IPS-NIHi7 (cell line): ENCODE measurements around the gene RAD9A.

Experiments
- DNase-seq: peaks from one replicate; pipeline ENCODE4 v3.0.0; 2012; ENCODE audit warnings: mixed read lengths; ENCODE audit errors: extremely low spot score

The RAD9A gene

DNA sequence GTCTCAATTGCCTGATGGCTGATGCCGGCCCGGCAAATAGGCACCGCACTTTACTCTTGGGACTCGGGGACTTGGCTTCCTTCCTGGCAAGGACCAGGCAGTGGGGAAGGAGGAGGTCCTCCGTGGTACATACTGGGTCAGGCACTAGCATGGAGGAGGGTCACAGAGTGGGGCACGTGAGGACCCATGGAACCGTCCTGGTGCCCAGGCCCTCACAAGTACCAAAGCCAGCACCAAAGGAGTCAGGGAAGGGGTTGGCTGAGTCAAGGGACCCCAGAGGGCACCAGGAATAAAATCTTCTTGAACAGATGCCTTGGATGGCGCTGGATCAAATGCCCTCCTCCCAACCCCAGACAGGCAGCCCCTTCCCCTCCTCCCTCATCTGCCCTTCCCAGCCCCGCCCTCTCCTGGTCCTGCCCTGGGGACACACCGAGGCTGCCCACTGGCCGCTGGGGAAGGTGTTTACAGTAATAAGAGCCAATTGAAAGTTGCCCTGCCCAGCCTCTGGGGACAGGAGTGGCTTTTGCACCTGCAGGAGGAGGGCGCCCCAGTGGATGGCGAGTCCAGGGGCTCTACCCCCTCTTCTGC, 18.1 kb downstream of the RAD9A start:
- peak; percentile 84 for DNase-seq

DNA sequence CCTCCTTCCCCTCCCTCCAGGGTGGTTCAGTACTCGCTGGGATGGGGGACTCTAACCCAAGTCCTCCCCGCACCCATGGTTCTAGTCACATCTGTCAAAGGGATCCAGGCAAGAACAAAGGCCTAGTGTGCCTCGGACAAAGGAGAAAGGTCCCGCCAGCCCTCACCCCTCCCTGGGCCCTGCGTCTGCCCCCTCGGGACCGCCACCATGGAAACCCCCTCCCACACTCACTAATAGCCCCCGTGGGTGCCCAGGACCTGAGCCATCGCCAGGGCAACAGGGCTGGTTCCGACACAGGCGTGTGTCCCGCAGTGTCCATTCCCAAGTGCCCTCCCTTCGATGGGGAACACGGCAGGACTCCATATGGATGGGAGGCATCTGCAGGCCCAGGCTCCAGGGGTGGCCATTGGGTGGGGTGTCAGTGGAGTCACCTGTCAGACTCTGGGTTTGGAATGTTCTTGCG, 18.6 kb downstream of the RAD9A start:
- no peak for DNase-seq

DNA sequence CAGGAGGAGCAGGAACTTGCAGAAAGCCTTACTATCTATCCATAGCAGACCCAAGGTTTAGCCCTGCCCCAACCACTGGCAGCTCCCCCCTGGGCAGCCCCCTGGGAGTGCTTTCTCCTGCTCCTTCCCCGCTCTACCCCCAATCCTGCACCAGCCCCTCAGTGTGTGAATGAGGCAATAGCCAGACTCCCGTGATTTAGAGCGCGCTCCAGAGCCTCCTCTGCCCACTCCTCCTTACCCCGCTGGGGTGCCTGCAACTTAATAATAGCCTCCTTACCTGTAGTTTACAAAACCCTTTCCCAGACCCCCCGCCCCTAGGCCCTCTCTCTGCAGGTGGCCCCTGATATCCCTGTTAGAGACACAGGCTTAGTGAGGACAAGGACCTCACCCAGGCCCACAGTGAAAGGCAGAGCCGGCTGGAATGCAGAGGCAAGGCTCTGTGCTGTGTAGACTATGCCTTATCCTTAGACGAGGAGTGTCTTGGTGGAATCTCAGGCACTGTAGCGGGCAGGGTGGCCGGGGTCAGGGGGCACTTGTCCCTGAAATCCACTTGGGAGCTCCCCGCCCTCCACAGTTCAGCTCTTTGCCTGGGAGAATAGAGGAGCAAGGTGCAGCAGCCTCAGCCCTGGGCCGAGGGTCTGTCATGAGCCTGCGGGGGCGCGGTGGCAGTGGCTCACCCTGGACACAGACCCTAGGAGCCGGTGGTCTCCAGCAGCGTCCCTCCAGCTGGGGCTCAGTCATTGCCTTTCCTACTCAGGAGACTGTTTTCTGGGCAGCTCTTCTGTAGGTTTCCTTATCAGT, 19.4 kb downstream of the RAD9A start:
- no peak for DNase-seq

DNA sequence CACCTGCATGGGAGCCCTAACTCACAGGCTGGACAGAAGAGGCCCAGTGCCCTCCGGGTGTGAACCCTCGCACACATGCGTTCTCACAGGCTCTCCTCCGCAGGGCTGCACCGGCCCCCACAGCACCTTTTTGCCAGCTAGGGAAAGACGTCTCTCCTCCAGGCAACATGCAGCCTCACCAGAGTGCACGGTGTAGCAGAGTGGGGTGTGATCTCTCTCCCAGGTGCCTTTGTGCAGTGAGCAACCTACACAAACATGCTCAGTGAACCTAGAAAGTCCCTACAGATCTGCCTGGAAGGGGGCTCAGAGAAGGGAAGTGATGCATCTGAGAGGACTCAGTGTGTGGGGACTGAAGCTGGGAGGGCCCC, 20.0 kb downstream of the RAD9A start:
- no peak for DNase-seq

GRCh38 chr11:67412495-67413179, 20.9 kb downstream of the RAD9A start:
- no peak for DNase-seq

- no peak for DNase-seq
These were observed 21.6 kb downstream of the RAD9A start for GRCh38 chr11:67413266-67413849.

GRCh38 chr11:67415501-67416304, 23.9 kb downstream of the RAD9A start, which contains the start of gene CARNS1:
Gene CARNS1, plus strand, starts transcription at chr11:67415678. Its CDS starts 522 bp downstream, at chr11:67416200.
- peak; percentile 44 for DNase-seq

DNA sequence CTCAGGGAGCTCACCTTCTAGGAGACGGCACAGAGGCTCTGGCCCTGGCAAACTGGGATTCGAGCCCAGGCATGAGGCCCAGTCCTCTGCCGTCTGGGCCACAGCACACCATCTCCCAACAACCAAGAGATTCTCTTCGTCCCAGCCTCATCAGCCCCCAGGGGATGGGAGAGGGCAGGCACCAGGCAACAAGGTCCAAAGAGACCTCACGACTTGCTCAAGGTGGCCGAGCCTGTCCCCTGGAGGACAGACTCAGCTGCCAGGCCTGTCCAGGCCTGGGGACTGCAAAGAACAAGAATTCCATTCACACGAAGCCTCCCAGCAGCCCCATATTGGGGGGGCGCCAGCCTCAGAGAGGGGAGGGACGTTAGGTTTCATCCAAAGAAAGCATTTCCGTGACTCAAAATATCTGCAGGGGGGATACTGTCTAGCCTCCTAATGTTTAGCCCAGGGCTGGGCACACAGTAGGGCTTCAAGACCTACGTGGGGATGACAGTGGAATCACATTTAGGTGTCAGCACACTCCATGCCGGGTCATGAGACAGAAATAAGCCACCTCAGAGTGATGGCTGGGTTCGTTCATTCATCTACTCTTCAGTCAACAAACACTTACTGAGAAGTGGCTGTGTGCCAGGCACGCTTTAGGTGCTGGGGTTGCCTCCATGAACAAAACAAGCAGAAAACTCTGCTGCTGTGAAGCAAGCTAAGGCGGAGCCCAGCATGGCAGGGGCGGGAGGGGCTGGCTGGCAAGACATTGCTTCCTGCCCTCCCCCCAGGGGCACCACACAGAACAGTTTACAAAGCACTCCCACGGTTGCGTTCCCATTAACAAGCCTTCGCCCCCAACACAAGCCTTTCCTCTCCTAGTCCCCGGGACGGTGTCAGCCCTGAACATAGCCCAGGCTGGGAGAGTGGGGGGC, 24.9 kb downstream of the RAD9A start:
- no peak for DNase-seq

DNA sequence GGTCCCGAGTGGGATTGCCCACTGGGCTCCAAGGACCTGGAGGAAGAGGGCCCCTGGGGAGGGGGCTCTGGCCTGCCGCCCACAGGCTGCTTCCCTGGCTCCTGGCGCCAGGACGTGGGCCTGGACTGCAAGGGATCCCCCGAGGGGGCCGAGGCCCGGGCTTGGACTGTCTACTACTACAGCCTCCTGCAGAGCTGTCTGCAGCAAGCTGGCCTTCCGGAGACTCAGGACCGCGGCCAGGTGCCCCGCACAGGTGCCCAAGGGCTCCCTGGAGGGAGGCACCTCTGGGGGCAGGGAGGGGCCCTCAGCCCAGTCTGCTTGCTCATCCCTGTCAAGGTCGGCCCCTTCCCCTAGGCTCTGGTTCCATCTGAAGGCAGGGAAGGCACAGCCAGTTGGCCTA, 25.6 kb downstream of the RAD9A start:
- no peak for DNase-seq

DNA sequence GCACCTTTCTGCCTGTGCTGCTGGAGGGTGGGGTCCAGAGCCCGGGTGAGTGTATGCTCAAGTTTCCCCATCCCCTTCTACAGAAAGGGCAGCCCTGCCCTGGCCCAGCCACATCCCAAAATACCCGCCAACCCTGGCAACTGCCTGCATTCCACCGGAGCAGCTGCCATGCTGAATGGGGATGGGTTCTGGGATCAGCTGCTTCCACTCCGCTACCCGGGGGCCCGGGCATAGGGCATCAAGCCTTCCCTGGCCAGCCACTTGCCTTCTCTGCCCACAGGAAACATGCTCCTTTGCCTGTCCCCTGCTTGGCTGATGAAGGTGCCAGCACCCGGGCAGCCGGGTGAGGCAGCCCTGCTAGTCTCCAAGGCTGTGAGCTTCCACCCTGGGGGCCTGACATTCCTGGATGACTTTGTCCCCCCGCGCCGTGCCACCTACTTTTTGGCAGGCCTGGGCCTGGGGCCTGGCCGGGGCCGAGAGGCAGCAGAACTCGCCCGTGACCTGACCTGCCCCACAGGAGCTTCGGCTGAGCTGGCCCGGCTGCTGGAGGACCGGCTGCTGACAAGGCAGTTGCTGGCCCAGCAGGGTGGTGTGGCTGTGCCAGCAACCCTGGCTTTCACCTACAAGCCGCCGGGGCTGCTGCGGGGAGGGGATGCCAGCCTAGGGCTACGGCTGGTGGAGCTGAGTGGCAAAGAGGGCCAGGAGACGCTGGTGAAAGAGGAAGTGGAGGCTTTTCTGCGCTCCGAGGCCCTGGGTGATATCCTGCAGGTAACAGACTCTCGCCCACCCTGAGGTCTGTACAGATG, 26.9 kb downstream of the RAD9A start:
- DNase-seq, result no peak

DNA sequence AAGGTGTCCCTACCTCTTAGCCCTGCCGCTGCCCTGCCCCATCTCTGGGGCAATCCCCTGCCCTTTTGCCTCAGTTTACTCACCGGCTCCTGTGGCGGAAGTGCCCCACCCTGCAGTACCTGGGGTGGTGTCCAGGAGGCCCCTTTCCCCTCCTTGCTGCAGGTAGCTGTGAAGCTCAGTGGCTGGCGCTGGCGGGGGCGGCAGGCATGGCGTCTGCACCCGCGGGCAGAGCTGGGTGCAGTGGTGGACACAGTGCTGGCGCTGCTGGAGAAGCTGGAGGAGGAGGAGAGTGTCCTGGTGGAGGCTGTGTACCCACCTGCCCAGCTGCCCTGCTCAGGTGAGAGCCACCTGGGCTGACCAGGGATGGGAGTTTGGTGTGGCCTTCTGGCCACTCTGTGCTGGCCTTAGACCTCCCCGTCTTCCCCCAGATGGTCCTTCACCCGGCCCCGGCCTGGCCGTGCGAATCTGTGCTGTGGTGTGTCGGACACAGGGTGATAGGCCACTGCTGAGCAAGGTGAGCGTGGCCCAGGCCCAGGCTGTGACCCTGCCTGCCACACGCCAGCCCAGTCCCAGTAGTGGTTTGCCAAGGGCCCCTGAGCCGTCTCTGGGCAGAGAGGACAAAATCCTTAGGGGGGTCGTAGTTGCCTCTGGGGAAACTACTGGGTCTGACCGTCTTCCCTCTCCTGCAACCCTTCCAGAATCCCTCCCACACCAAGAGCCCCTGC, 27.7 kb downstream of the RAD9A start:
- DNase-seq, result no peak

DNA sequence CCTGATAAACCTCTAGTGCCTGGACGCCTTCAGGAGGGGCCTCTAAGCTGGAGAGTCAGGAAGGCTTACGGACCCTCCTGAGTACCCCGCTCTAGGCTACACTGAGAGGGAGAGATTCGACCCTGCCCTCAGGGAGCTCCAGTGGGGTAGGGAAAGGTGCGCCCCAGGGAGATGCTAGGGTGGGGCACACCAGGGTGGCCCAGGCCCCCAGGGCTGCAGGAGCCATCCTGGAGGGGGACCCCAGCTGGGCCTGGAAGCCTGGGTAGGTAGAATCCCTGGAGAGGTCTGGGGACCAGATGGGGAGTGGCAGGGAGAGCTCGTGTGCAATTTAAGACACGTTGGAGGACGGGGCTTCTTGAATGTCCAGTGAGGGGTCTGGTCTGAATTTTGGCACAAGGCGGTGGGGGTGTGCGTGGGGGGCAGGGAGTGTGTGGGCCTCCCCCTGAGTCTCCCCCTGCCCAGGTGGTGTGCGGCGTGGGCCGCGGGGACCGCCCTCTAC, 28.4 kb downstream of the RAD9A start:
- no peak for DNase-seq

GRCh38 chr11:67420646-67421429, 29.1 kb downstream of the RAD9A start:
- peak; percentile 98 for DNase-seq

GRCh38 chr11:67421430-67422031, 29.7 kb downstream of the RAD9A start:
- DNase-seq, result no peak

DNA sequence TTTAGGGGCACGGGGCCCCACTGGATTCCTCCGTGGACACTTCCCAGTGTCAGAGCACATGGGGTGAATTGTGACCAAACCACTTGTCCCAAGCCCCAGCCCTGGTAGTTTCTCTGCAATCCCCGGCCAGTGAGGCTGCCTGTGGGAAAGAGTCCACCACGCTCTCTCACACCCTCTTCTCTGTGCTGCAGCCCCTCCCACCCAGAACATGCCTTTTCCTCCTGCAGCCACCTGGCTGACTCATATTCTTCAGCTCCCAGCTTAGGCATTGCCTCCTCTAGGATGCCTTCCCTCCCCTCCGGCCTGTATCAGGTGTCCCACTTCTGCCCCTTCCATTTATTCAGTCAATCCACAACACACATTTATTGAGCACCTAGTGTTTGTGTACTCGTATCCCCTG, 31.1 kb downstream of the RAD9A start:
- DNase-seq, result no peak

- DNase-seq, result no peak
These were observed 31.7 kb downstream of the RAD9A start for GRCh38 chr11:67423466-67423865.

DNA sequence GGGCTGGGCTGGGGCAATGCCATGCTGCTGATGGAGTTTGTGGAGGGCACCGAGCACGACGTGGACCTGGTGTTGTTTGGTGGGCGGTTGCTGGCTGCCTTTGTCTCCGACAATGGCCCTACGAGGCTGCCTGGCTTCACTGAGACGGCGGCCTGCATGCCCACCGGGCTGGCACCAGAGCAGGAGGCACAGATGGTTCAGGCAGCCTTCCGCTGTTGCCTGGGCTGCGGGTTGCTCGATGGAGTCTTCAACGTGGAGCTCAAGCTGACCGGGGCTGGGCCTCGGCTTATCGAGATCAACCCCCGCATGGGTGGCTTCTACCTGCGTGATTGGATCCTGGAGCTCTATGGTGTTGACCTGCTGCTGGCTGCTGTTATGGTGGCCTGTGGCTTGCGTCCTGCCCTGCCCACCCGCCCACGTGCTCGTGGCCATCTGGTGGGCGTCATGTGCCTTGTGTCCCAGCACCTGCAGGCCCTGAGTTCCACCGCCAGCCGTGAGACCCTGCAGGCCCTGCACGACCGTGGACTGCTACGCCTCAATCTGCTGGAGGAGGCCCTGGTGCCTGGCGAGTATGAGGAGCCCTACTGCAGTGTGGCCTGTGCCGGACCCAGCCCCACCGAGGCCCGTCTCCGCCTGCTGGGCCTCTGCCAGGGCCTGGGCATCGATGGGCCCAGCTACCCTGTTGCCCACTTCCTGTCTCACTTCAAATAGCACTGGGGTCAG, 32.3 kb downstream of the RAD9A start:
- no peak for DNase-seq
